Measurements from ENCODE around the gene ZCRB1.

DNA sequence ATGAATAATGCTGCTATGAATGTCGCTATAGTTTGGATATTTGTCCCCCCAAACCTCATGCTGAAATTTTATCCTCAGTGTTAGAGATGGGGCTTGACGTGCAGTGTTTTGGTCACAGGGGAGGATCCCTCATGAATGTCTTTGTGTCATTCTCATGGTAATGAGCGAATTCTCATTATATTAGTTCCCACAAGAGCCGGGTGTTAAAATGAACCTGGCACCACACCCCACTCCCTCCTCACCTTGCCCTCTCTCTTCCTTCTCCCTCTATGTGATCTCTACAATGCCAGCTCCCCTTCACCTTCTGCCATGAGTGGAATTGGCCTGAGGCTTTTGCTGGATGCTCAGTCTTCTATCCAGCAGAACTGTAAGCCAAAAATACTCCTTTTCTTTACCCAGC lies 50.4 kb downstream of the ZCRB1 start:
- TF ChIP-seq, protein P1, sequence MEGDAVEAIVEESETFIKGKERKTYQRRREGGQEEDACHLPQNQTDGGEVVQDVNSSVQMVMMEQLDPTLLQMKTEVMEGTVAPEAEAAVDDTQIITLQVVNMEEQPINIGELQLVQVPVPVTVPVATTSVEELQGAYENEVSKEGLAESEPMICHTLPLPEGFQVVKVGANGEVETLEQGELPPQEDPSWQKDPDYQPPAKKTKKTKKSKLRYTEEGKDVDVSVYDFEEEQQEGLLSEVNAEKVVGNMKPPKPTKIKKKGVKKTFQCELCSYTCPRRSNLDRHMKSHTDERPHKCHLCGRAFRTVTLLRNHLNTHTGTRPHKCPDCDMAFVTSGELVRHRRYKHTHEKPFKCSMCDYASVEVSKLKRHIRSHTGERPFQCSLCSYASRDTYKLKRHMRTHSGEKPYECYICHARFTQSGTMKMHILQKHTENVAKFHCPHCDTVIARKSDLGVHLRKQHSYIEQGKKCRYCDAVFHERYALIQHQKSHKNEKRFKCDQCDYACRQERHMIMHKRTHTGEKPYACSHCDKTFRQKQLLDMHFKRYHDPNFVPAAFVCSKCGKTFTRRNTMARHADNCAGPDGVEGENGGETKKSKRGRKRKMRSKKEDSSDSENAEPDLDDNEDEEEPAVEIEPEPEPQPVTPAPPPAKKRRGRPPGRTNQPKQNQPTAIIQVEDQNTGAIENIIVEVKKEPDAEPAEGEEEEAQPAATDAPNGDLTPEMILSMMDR (conservative IDR thresholded peaks at IDR 0.05; ENCODE audit: low read depth in 2 of 2): no peak
- TF ChIP-seq EZH2phosphoT487 (IDR thresholded peaks at IDR 0.05; ENCODE audit: unreplicated experiment) (no peak), EZH2 (IDR thresholded peaks at IDR 0.05; ENCODE audit: low read depth, unreplicated experiment) (no peak), NANOG (IDR thresholded peaks at IDR 0.05; ENCODE audit: borderline replicate concordance) (no peak), ZNF114 (CRISPR knock-in tag; IDR thresholded peaks at IDR 0.05) (no peak), POLR2AphosphoS5 (IDR thresholded peaks at IDR 0.05; ENCODE audit: low read depth) (no peak)
